ENCODE results near the gene CEP290.

The CEP290 gene

GRCh38 chr12:88182416-88182815 is 40.5 kb upstream of the CEP290 start:
- no peak for TF ChIP-seq SPI1 (IDR thresholded peaks at IDR 0.05; ENCODE audit: borderline replicate concordance, low read depth)
- no peak for TF ChIP-seq REST (IDR thresholded peaks at IDR 0.05; ENCODE audit: insufficient replicate concordance, low read depth)
- no peak for TF ChIP-seq POLR2AphosphoS5 (IDR thresholded peaks at IDR 0.05; ENCODE audit: low read depth)
- no peak for TF ChIP-seq GABPA (IDR thresholded peaks at IDR 0.05; ENCODE audit: low read depth)
- no peak for TF ChIP-seq CTCF (IDR thresholded peaks at IDR 0.05; ENCODE audit: insufficient read depth, low read length)
- H3K27ac ChIP-seq (replicated peaks), result no peak overlapping the region
- H3K27me3 ChIP-seq (ENCODE audit: insufficient read depth, poor library complexity, severe bottlenecking), result no peaks in the 10 kb centered on the region
- no peak for DNase-seq (ENCODE audit: low read depth in 1 of 2, low spot score in 1 of 2)
- H3K4me3 ChIP-seq (replicated peaks; ENCODE audit: insufficient read depth, low read length), result no peak overlapping the region

GRCh38 chr12:88181881-88182280 is 40.0 kb upstream of the CEP290 start:
- no peak overlapping the region for H3K4me3 ChIP-seq (replicated peaks; ENCODE audit: insufficient read depth, low read length)
- H3K27ac ChIP-seq (replicated peaks), result no peak overlapping the region
- DNase-seq (ENCODE audit: low read depth in 1 of 2, low spot score in 1 of 2), result no peak
- TF ChIP-seq GABPA (IDR thresholded peaks at IDR 0.05; ENCODE audit: low read depth) (no peak), CTCF (IDR thresholded peaks at IDR 0.05; ENCODE audit: insufficient read depth, low read length) (no peak), REST (IDR thresholded peaks at IDR 0.05; ENCODE audit: insufficient replicate concordance, low read depth) (no peak), SPI1 (IDR thresholded peaks at IDR 0.05; ENCODE audit: borderline replicate concordance, low read depth) (no peak), POLR2AphosphoS5 (IDR thresholded peaks at IDR 0.05; ENCODE audit: low read depth) (no peak)
- H3K27me3 ChIP-seq (ENCODE audit: insufficient read depth, poor library complexity, severe bottlenecking), result no peaks in the 10 kb centered on the region

- DNase-seq (ENCODE audit: low read depth in 1 of 2, low spot score in 1 of 2), result no peak
- Histone ChIP-seq H3K27me3 (ENCODE audit: insufficient read depth, poor library complexity, severe bottlenecking) (no peaks in the 10 kb centered on the region), H3K27ac (replicated peaks) (no peak overlapping the region), H3K4me3 (replicated peaks; ENCODE audit: insufficient read depth, low read length) (no peak overlapping the region)
- no peak for TF ChIP-seq POLR2AphosphoS5 (IDR thresholded peaks at IDR 0.05; ENCODE audit: low read depth)
- no peak for TF ChIP-seq SPI1 (IDR thresholded peaks at IDR 0.05; ENCODE audit: borderline replicate concordance, low read depth)
- TF ChIP-seq GABPA (IDR thresholded peaks at IDR 0.05; ENCODE audit: low read depth), result no peak
- no peak for TF ChIP-seq REST (IDR thresholded peaks at IDR 0.05; ENCODE audit: insufficient replicate concordance, low read depth)
- no peak for TF ChIP-seq CTCF (IDR thresholded peaks at IDR 0.05; ENCODE audit: insufficient read depth, low read length)
These were observed 37.6 kb upstream of the CEP290 start for GRCh38 chr12:88179436-88180014.

Data from HL-60 (cell line).